Activated CD4-positive, alpha-beta memory T cell treated with anti-CD3 and anti-CD28 coated beads, Interleukin-2, amount 10 ng/mL, durations not matched to agents 7 days and 5 days (primary cell): ENCODE measurements around the gene SLC35A5. TPM values are rescaled to one million over a fixed set of nuclear protein-coding genes. Genes with fewer than 3 reads are reported as not detected.

Experiments
- CTCF ChIA-PET: fragments of 350-600 bp; sonication (Branson Sonifier 250); formaldehyde crosslinking; loops from one replicate; lab custom pipeline; 2021; ENCODE audit warnings: antibody characterized with exemption, inconsistent platforms; lab: Charles Lee
- POLR2A ChIA-PET: fragments of 350-600 bp; sonication (Branson Sonifier 250); formaldehyde crosslinking; loops from one replicate; lab custom pipeline; 2021; ENCODE audit warnings: antibody characterized with exemption; lab: Charles Lee
- DNase-seq: peaks from one replicate; pipeline ENCODE4 v3.0.0-alpha.2; 2020
- H3K27ac Mint-ChIP-seq: one replicate; pipeline ENCODE4 v1.8.0; 2021; ENCODE audit warnings: mild to moderate bottlenecking, mixed read lengths
- H3K27me3 Mint-ChIP-seq: one replicate; pipeline ENCODE4 v1.8.0; 2021; ENCODE audit warnings: mixed read lengths
- H3K36me3 Mint-ChIP-seq: one replicate; pipeline ENCODE4 v1.8.0; 2021; ENCODE audit warnings: low read depth, mixed read lengths
- H3K4me1 Mint-ChIP-seq: one replicate; pipeline ENCODE4 v1.8.0; 2021; ENCODE audit warnings: mixed read lengths
- H3K4me3 Mint-ChIP-seq: one replicate; pipeline ENCODE4 v1.8.0; 2021; ENCODE audit warnings: mild to moderate bottlenecking, mixed read lengths
- H3K9me3 Mint-ChIP-seq: one replicate; pipeline ENCODE4 v1.8.0; 2021; ENCODE audit warnings: mixed read lengths
- total RNA-seq, 2 experiments: library from RNA; stranded (reverse); gene quantifications; one replicate each; pipeline ENCODE4 v1.2.3, GENCODE V29; 2021

The SLC35A5 gene
- total RNA-seq, 2 experiments from 2014 or later, result 29.7 TPM

DNA sequence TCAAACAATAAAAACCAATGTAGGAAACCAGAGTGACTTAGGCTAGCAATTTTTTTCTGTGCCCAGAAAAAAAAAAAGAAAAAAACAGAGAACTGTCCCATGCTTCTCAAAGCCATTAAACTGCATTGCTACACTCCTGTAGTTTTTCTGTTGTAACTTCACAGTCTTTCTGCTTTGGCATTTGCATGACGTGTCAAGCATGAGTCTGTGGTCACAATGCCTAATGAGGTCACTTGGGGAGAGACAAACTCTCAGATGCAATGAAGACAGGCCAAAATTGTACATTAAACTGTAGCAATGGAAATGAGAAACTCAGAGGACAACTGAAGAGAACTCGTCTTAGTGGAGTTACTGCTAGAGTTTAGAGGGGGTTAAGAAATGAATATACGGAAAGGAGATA, 48.3 kb downstream of the SLC35A5 start:
- peaks cover 12% of the 10 kb centered on the region for H3K27me3 Mint-ChIP-seq

GRCh38 chr3:112611752-112612515, 50.1 kb downstream of the SLC35A5 start:
- peaks cover 12% of the 10 kb centered on the region for H3K27me3 Mint-ChIP-seq
- no peaks in the 10 kb centered on the region for H3K36me3 Mint-ChIP-seq
- H3K9me3 Mint-ChIP-seq, result no peaks in the 10 kb centered on the region
- H3K27ac Mint-ChIP-seq, result no peak overlapping the region
- DNase-seq, result no peak
- no peaks in the 10 kb centered on the region for H3K4me1 Mint-ChIP-seq
- ChIA-PET CTCF (no interaction called here), POLR2A (no interaction called here)
- H3K4me3 Mint-ChIP-seq, result no peak overlapping the region

More for the DNA sequence above, 48.3 kb downstream of the SLC35A5 start:
- Mint-ChIP-seq H3K36me3 (no peaks in the 10 kb centered on the region), H3K9me3 (no peaks in the 10 kb centered on the region), H3K4me3 (no peak overlapping the region), H3K4me1 (peaks cover 5% of the 10 kb centered on the region), H3K27ac (no peak overlapping the region)
- no peak for DNase-seq
- ChIA-PET POLR2A (no interaction called here), CTCF (no interaction called here)

DNA sequence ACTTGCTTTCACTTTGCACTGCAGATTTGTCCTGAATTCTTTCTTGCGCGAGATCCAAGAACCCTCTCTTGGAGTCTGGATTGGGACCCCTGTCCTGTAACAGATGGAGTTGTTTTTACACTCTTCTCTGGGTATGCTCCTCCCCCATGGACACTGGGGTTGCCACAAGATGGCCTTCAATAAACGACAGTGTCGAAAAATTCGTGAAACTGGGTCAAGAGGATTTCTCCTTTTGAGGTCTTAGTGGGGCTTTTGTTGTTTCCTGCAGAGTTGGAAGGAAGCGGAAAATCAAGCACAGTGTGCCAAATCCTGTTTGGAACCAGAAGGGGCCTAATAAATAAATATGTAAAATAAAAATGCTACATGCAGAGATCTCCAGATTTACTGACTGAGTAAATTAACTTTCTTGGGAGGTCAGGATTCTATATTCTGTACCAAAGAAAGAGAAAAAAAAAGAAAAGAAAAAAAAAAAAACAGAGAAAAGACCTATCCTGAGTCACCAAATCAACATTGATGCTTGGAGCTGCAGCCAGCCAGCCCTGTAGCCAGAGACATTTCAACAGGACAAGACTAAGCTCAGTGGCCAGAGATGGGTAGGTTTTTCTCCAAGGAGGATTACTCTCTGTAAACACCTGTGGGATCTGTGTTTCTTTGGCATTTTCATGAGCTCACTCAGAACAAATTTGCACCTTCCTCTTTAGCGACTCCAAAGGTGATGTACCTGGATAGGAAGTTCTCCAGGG, 54.3 kb downstream of the SLC35A5 start:
- Mint-ChIP-seq H3K9me3 (no peaks in the 10 kb centered on the region), H3K27ac (no peak overlapping the region), H3K36me3 (no peaks in the 10 kb centered on the region), H3K27me3 (no peaks in the 10 kb centered on the region), H3K4me3 (no peak overlapping the region), H3K4me1 (no peaks in the 10 kb centered on the region)
- POLR2A ChIA-PET, result no interaction called here
- CTCF ChIA-PET, result no interaction called here
- no peak for DNase-seq

DNA sequence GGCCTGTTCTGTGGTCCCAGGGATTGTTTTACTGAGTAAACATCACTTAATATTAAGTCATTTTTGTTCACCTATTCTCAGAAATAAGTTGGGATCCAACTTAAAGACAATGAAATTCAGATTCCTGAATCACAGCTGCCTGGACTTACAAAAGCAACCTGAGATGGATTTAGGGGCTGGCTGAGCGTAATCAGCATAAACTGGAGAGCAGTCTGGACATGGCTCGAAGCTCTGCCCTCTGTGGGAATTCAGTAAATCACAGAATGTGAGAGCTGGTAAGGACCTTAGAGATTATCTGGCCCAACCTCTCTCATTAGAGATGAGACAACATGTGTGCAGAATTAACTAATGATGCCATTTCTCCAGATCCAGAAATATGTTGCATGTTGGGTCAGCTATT, 55.4 kb downstream of the SLC35A5 start:
- H3K36me3 Mint-ChIP-seq, result no peaks in the 10 kb centered on the region
- H3K27me3 Mint-ChIP-seq, result no peaks in the 10 kb centered on the region
- ChIA-PET POLR2A (no interaction called here), CTCF (no interaction called here)
- H3K4me1 Mint-ChIP-seq, result no peaks in the 10 kb centered on the region
- H3K9me3 Mint-ChIP-seq, result no peaks in the 10 kb centered on the region
- no peak for DNase-seq
- H3K27ac Mint-ChIP-seq, result no peak overlapping the region
- H3K4me3 Mint-ChIP-seq, result no peak overlapping the region

- peaks cover 1% of the 10 kb centered on the region for H3K4me1 Mint-ChIP-seq
- ChIA-PET CTCF (no interaction called here), POLR2A (interaction anchor here (0.7 kb wide), 1 partner anchor 9 kb away, joined by 3 read pairs; no protein-coding TSS in a partner anchor)
- no peak for DNase-seq
- H3K27ac Mint-ChIP-seq, result no peak overlapping the region
- no peaks in the 10 kb centered on the region for H3K9me3 Mint-ChIP-seq
- H3K4me3 Mint-ChIP-seq, result no peak overlapping the region
- H3K36me3 Mint-ChIP-seq, result no peaks in the 10 kb centered on the region
- H3K27me3 Mint-ChIP-seq, result peaks cover 5% of the 10 kb centered on the region
These were observed 57.5 kb downstream of the SLC35A5 start for GRCh38 chr3:112619295-112619694.

- Mint-ChIP-seq H3K36me3 (no peaks in the 10 kb centered on the region), H3K4me3 (no peak overlapping the region), H3K27me3 (peaks cover 5% of the 10 kb centered on the region), H3K27ac (no peak overlapping the region), H3K4me1 (peaks cover 1% of the 10 kb centered on the region), H3K9me3 (no peaks in the 10 kb centered on the region)
- DNase-seq, result no peak
- ChIA-PET CTCF (no interaction called here), POLR2A (no interaction called here)
These were observed 61.4 kb downstream of the SLC35A5 start for GRCh38 chr3:112623213-112623612.

DNA sequence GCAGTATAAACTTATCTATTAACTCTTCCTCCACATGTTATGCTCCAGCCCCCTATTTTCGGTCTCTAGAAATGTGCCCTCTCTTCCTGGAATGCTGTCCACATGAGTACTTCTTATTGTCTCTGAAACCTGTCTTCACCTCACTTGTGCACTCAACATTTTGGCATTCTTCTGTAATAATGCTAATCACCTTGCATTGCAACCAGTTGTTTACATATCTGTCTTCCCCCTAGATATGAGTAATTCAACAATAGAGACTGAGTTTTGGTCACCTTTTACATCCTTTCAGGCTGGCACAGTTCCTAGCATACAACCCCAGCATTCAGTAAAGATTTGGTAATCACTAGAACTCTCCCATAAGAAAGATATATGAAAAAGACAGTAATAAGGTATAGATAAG, 61.9 kb downstream of the SLC35A5 start:
- H3K36me3 Mint-ChIP-seq, result no peaks in the 10 kb centered on the region
- no peak overlapping the region for H3K4me3 Mint-ChIP-seq
- POLR2A ChIA-PET, result no interaction called here
- H3K27ac Mint-ChIP-seq, result no peak overlapping the region
- no peaks in the 10 kb centered on the region for H3K9me3 Mint-ChIP-seq
- no peak for DNase-seq
- CTCF ChIA-PET, result no interaction called here
- H3K4me1 Mint-ChIP-seq, result peaks cover 1% of the 10 kb centered on the region
- H3K27me3 Mint-ChIP-seq, result peaks cover 5% of the 10 kb centered on the region

- ChIA-PET CTCF (no interaction called here), POLR2A (interaction anchor here (1.6 kb wide), 1 partner anchor 14 kb away, joined by 3 read pairs; no protein-coding TSS in a partner anchor)
- no peak overlapping the region for H3K27ac Mint-ChIP-seq
- peaks cover 10% of the 10 kb centered on the region for H3K4me1 Mint-ChIP-seq
- no peak overlapping the region for H3K4me3 Mint-ChIP-seq
- peaks cover 5% of the 10 kb centered on the region for H3K27me3 Mint-ChIP-seq
- H3K9me3 Mint-ChIP-seq, result no peaks in the 10 kb centered on the region
- no peaks in the 10 kb centered on the region for H3K36me3 Mint-ChIP-seq
- DNase-seq, result no peak
These were observed 65.6 kb downstream of the SLC35A5 start for GRCh38 chr3:112627419-112627818.

- ChIA-PET POLR2A (interaction anchor here (0.8 to 1.6 kb wide), 2 partner anchors 8 to 14 kb away, joined by 3 read pairs; no protein-coding TSS in a partner anchor), CTCF (interaction anchor here (1.1 kb wide), 1 partner anchor 352 kb away, joined by 3 read pairs; no protein-coding TSS in a partner anchor)
- no peak for DNase-seq
- Mint-ChIP-seq H3K27me3 (peaks cover 5% of the 10 kb centered on the region), H3K4me1 (peaks cover 10% of the 10 kb centered on the region), H3K36me3 (no peaks in the 10 kb centered on the region), H3K27ac (no peak overlapping the region), H3K9me3 (no peaks in the 10 kb centered on the region), H3K4me3 (no peak overlapping the region)
These were observed 66.1 kb downstream of the SLC35A5 start for GRCh38 chr3:112627919-112628466.

DNA sequence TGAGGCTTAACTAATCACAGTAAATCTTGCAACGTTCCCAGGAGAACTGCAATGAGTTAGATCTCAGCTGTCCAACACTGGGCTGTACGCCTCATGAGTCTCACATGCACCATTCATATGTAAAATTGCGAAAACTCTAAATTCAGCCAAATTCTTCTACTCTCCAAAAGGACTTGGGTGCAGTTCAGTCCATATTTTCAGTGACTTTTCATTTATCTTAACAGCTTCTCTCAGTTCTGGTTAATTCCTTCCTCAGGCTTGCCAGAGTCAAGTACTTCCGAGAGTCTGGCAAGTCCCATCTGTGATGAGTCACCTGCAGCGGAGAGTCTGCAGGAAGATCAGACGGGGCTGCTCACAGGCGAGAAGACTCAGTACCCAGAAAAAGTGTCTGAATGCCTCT, 67.6 kb downstream of the SLC35A5 start:
- H3K4me1 Mint-ChIP-seq, result peaks cover 9% of the 10 kb centered on the region
- no peak for DNase-seq
- no peaks in the 10 kb centered on the region for H3K27me3 Mint-ChIP-seq
- H3K4me3 Mint-ChIP-seq, result no peak overlapping the region
- no peak overlapping the region for H3K27ac Mint-ChIP-seq
- POLR2A ChIA-PET, result no interaction called here
- H3K9me3 Mint-ChIP-seq, result no peaks in the 10 kb centered on the region
- no peaks in the 10 kb centered on the region for H3K36me3 Mint-ChIP-seq
- CTCF ChIA-PET, result interaction anchor here (0.9 to 2.7 kb wide), 3 partner anchors 14 to 406 kb away, joined by 3 to 9 read pairs (median 3); no protein-coding TSS in a partner anchor

GRCh38 chr3:112631257-112631656, 69.4 kb downstream of the SLC35A5 start:
- Mint-ChIP-seq H3K4me1 (peaks cover 24% of the 10 kb centered on the region), H3K36me3 (no peaks in the 10 kb centered on the region), H3K27ac (no peak overlapping the region), H3K9me3 (no peaks in the 10 kb centered on the region), H3K27me3 (no peaks in the 10 kb centered on the region), H3K4me3 (no peak overlapping the region)
- no peak for DNase-seq
- POLR2A ChIA-PET, result no interaction called here
- CTCF ChIA-PET, result interaction anchor here (2.7 kb wide), 1 partner anchor 12 kb away, joined by 9 read pairs; no protein-coding TSS in a partner anchor

GRCh38 chr3:112632596-112632995, 70.8 kb downstream of the SLC35A5 start:
- no peak overlapping the region for H3K4me3 Mint-ChIP-seq
- peaks cover 24% of the 10 kb centered on the region for H3K4me1 Mint-ChIP-seq
- H3K27me3 Mint-ChIP-seq, result no peaks in the 10 kb centered on the region
- ChIA-PET POLR2A (no interaction called here), CTCF (no interaction called here)
- H3K27ac Mint-ChIP-seq, result no peak overlapping the region
- no peak for DNase-seq
- no peaks in the 10 kb centered on the region for H3K36me3 Mint-ChIP-seq
- no peaks in the 10 kb centered on the region for H3K9me3 Mint-ChIP-seq

- H3K27me3 Mint-ChIP-seq, result no peaks in the 10 kb centered on the region
- ChIA-PET CTCF (no interaction called here), POLR2A (no interaction called here)
- no peak overlapping the region for H3K27ac Mint-ChIP-seq
- H3K4me3 Mint-ChIP-seq, result no peak overlapping the region
- H3K9me3 Mint-ChIP-seq, result no peaks in the 10 kb centered on the region
- no peaks in the 10 kb centered on the region for H3K36me3 Mint-ChIP-seq
- peaks cover 24% of the 10 kb centered on the region for H3K4me1 Mint-ChIP-seq
- DNase-seq, result no peak
These were observed 71.3 kb downstream of the SLC35A5 start for GRCh38 chr3:112633191-112633590.
